IPS DF 6.9 (cell line): ENCODE data around the gene ICAM2.
"Not testable (repeated sequence)": the region's sequence is repeated elsewhere in the genome, so short reads cannot be mapped to it uniquely, and the experiment has no call there.

Source experiments
- DNase-seq: peaks from one replicate; pipeline ENCODE4 v3.0.0-alpha.2; 2013; ENCODE audit warnings: low read depth, low spot score
- H3K27ac ChIP-seq: one replicate; pipeline ENCODE4 v1.5.1; 2013; ENCODE audit warnings: low read length, control low read depth
- H3K27me3 ChIP-seq: 2 replicates; pipeline ENCODE4 v1.6.1; 2013; ENCODE audit warnings: mild to moderate bottlenecking, low read length; ENCODE audit not compliant: control insufficient read depth, insufficient read depth
- H3K36me3 ChIP-seq: 2 replicates; pipeline ENCODE4 v1.6.1; 2013; ENCODE audit warnings: low read length; ENCODE audit not compliant: control insufficient read depth, insufficient read depth
- H3K4me1 ChIP-seq: 2 replicates; pipeline ENCODE4 v1.6.1; 2013; ENCODE audit warnings: low read length; ENCODE audit not compliant: control insufficient read depth, insufficient read depth
- H3K4me3 ChIP-seq: 2 replicates; pipeline ENCODE4 v1.5.1; 2013; ENCODE audit warnings: mild to moderate bottlenecking, low read length
- H3K9me3 ChIP-seq: 2 replicates; pipeline ENCODE4 v1.6.1; 2013; ENCODE audit warnings: low read length, inconsistent platforms; ENCODE audit not compliant: control insufficient read depth, insufficient read depth
- WGBS: extraction: QIAGEN DNeasy Blood & Tissue Kit; methylation state at CpG from one replicate; pipeline ENCODE4 v1.1.7; 2013; ENCODE audit warnings: mixed read lengths, missing lambda C conversion rate; ENCODE audit not compliant: insufficient read length, insufficient coverage; 5-methylcytosine and 5-hydroxymethylcytosine counted together

ICAM2 gene

GRCh38 chr17:64009571-64010402, 10.6 kb downstream of the ICAM2 start:
- no peaks in the 10 kb centered on the region for H3K36me3 ChIP-seq
- no peak overlapping the region for H3K27ac ChIP-seq
- no CpG with 5 or more reads among the region's 8 CpGs for WGBS
- no peak overlapping the region for H3K4me3 ChIP-seq
- H3K4me1 ChIP-seq = no peaks in the 10 kb centered on the region; the same call in 1 of the 2 replicates
- H3K27me3 ChIP-seq = no peaks in the 10 kb centered on the region
- no peaks in the 10 kb centered on the region for H3K9me3 ChIP-seq
- DNase-seq = no peak

GRCh38 chr17:64008830-64009229, 11.6 kb downstream of the ICAM2 start:
- H3K27me3 ChIP-seq = no peaks in the 10 kb centered on the region
- no peaks in the 10 kb centered on the region for H3K9me3 ChIP-seq
- H3K27ac ChIP-seq = no peak overlapping the region
- H3K36me3 ChIP-seq = no peaks in the 10 kb centered on the region
- no peak for DNase-seq
- H3K4me1 ChIP-seq = no peaks in the 10 kb centered on the region; the same call in 1 of the 2 replicates
- no CpG with 5 or more reads among the region's 4 CpGs for WGBS
- no peak overlapping the region for H3K4me3 ChIP-seq

- Histone ChIP-seq H3K36me3 (no peaks in the 10 kb centered on the region), H3K27ac (no peak overlapping the region), H3K27me3 (no peaks in the 10 kb centered on the region), H3K9me3 (no peaks in the 10 kb centered on the region), H3K4me3 (no peak overlapping the region), H3K4me1 (no peaks in the 10 kb centered on the region; the same call in 1 of the 2 replicates)
- no peak for DNase-seq
- WGBS = no CpG with 5 or more reads among the region's 5 CpGs
These were observed 12.1 kb downstream of the ICAM2 start for GRCh38 chr17:64008346-64008745.

- Histone ChIP-seq H3K36me3 (no peaks in the 10 kb centered on the region), H3K4me1 (no peaks in the 10 kb centered on the region; the same call in 1 of the 2 replicates), H3K4me3 (no peak overlapping the region), H3K27ac (no peak overlapping the region), H3K27me3 (no peaks in the 10 kb centered on the region), H3K9me3 (no peaks in the 10 kb centered on the region)
- WGBS = no CpG with 5 or more reads among the region's 5 CpGs
- no peak for DNase-seq
These were observed 12.6 kb downstream of the ICAM2 start for GRCh38 chr17:64007838-64008282.

GRCh38 chr17:64007089-64007837, 13.2 kb downstream of the ICAM2 start:
- WGBS = no CpG with 5 or more reads among the region's 5 CpGs
- DNase-seq, H3K27me3 ChIP-seq, H3K4me1 ChIP-seq, H3K4me3 ChIP-seq, H3K27ac ChIP-seq, H3K36me3 ChIP-seq, H3K9me3 ChIP-seq: not testable (repeated sequence)

- Histone ChIP-seq H3K27ac (no peak overlapping the region), H3K27me3 (no peaks in the 10 kb centered on the region), H3K9me3 (no peaks in the 10 kb centered on the region), H3K36me3 (no peaks in the 10 kb centered on the region), H3K4me1 (no peaks in the 10 kb centered on the region; the same call in 1 of the 2 replicates), H3K4me3 (no peak overlapping the region)
- no peak for DNase-seq
- no CpG with 5 or more reads among the region's 13 CpGs for WGBS
These were observed 13.9 kb downstream of the ICAM2 start for GRCh38 chr17:64006361-64007088.

- WGBS = no CpG with 5 or more reads among the region's 6 CpGs
- DNase-seq = no peak
- Histone ChIP-seq H3K27me3 (no peaks in the 10 kb centered on the region), H3K4me3 (no peak overlapping the region), H3K4me1 (no peaks in the 10 kb centered on the region; the same call in 1 of the 2 replicates), H3K27ac (no peak overlapping the region), H3K36me3 (no peaks in the 10 kb centered on the region), H3K9me3 (no peaks in the 10 kb centered on the region)
These were observed 14.7 kb downstream of the ICAM2 start for GRCh38 chr17:64005734-64006167.

GRCh38 chr17:64004903-64005733, 15.3 kb downstream of the ICAM2 start:
- no peaks in the 10 kb centered on the region; the same call in 1 of the 2 replicates for H3K4me1 ChIP-seq
- H3K27ac ChIP-seq = no peak overlapping the region
- WGBS = no CpG with 5 or more reads among the region's 19 CpGs
- H3K36me3 ChIP-seq = no peaks in the 10 kb centered on the region
- H3K27me3 ChIP-seq = no peaks in the 10 kb centered on the region
- no peak for DNase-seq
- no peak overlapping the region for H3K4me3 ChIP-seq
- H3K9me3 ChIP-seq = no peaks in the 10 kb centered on the region

GRCh38 chr17:64004218-64004770, 16.1 kb downstream of the ICAM2 start:
- Histone ChIP-seq H3K9me3 (no peaks in the 10 kb centered on the region), H3K36me3 (no peaks in the 10 kb centered on the region), H3K27me3 (no peaks in the 10 kb centered on the region), H3K27ac (no peak overlapping the region), H3K4me1 (no peaks in the 10 kb centered on the region; the same call in 1 of the 2 replicates), H3K4me3 (no peak overlapping the region)
- no peak for DNase-seq
- no CpG with 5 or more reads among the region's 7 CpGs for WGBS
